Mesothelial cell of epicardium (in vitro differentiated cells): ENCODE results near the gene KCNB1. TPM values are rescaled to one million over a fixed set of nuclear protein-coding genes. Genes with fewer than 3 reads are reported as not detected.

Source experiments
- DNase-seq, 2 experiments: peaks; one replicate each; pipeline ENCODE4 v3.0.0; 2021; ENCODE audit warnings: low spot score in 2 of 2; ENCODE audit not compliant: unreplicated experiment in 2 of 2
- H3K27ac Mint-ChIP-seq: 2 replicates; pipeline ENCODE4 v1.8.0; 2021; ENCODE audit warnings: mixed read lengths
- H3K27me3 Mint-ChIP-seq: 2 replicates; pipeline ENCODE4 v1.8.0; 2021; ENCODE audit warnings: low read depth, mixed read lengths
- H3K36me3 Mint-ChIP-seq: 2 replicates; pipeline ENCODE4 v1.8.0; 2021; ENCODE audit warnings: mixed read lengths
- H3K4me1 Mint-ChIP-seq: 2 replicates; pipeline ENCODE4 v1.8.0; 2021; ENCODE audit warnings: mixed read lengths
- H3K4me3 Mint-ChIP-seq: 2 replicates; pipeline ENCODE4 v1.8.0; 2021; ENCODE audit warnings: mild to moderate bottlenecking, moderate library complexity, mixed read lengths
- H3K9me3 Mint-ChIP-seq: 2 replicates; pipeline ENCODE4 v1.8.0; 2021; ENCODE audit warnings: mixed read lengths
- total RNA-seq: library from RNA; stranded (reverse); gene quantifications from 3 replicates; pipeline ENCODE4 v1.2.1, GENCODE V29; 2021
- TF ChIP-seq, protein P1 (sequence below): fragments of 200-600 bp; sonication (generic); IDR thresholded peaks from one replicate; pipeline ENCODE4 v1.5.0; 2021; ENCODE audit warnings: antibody characterized with exemption; ENCODE audit not compliant: unreplicated experiment

KCNB1 gene
- total RNA-seq, 1 donor from 2014 or later: 0.51 TPM

DNA sequence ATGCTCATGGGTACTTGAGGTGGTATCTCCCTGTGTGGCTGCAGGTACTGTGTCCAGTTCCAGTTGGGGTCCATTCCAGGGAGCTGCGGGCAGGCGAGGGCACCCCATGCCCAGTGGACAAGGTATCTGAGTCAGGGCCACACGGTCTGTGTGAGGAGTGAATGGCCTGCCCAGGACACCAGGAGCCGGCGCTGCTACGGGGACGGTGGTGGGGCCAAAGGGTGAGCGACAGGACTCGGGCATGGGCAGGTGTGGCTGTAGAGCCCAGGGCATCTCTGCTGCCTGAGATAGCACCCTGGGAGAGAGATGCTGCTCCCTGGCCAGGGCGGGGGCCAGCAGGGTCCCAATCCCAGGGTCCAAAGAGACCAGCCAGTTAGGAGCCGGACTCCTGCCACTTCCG, 147.0 kb downstream of the KCNB1 start:
- Mint-ChIP-seq H3K27me3 (peaks cover 31% of the 10 kb centered on the region), H3K9me3 (no peaks in the 10 kb centered on the region), H3K4me1 (no peaks in the 10 kb centered on the region), H3K27ac (no peak overlapping the region), H3K4me3 (no peak overlapping the region), H3K36me3 (no peaks in the 10 kb centered on the region)
- TF ChIP-seq, protein P1, sequence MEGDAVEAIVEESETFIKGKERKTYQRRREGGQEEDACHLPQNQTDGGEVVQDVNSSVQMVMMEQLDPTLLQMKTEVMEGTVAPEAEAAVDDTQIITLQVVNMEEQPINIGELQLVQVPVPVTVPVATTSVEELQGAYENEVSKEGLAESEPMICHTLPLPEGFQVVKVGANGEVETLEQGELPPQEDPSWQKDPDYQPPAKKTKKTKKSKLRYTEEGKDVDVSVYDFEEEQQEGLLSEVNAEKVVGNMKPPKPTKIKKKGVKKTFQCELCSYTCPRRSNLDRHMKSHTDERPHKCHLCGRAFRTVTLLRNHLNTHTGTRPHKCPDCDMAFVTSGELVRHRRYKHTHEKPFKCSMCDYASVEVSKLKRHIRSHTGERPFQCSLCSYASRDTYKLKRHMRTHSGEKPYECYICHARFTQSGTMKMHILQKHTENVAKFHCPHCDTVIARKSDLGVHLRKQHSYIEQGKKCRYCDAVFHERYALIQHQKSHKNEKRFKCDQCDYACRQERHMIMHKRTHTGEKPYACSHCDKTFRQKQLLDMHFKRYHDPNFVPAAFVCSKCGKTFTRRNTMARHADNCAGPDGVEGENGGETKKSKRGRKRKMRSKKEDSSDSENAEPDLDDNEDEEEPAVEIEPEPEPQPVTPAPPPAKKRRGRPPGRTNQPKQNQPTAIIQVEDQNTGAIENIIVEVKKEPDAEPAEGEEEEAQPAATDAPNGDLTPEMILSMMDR: no peak
- no peak for DNase-seq

DNA sequence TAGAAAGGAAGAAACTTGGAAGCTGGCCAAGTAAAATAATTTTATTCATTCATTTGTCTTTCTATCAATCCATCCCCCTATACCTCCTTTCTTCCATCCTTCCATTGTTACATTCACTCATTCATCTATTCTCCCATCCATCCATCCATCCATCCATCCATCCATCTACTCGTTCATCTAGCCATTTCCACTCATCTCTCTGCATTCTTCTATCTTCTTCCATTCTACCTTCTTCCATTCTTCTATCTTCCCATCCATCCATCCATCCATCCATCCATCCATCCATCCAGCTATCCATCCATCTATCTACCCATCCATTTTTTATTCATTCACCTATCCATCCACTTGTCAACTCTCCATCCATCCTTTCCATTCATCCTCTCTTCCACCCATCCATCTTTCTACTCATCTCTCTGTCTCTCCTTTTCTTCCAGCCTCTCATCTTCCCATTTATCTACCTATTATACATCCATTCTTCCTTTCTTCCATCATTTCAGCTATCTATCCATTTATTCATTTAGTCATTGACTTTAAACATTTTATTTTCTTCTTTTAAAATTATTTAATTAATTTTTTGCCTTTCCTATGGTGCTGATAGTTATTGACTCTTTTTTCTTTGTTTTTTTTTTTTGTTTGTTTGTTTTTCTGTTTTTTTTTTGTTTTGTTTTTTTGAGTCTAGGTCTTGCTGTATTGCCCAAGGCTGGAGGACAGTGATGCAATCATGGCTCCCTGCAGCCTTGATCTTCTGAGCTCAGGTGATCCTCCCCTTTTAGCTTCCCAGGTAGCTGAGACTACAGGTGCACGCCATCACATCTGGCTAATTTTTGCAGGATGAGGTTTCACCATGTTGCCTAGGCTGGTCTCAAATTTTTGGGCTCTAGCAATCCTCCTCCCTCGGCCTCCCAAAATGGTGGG, 151.5 kb downstream of the KCNB1 start:
- Mint-ChIP-seq H3K4me3 (no peak overlapping the region), H3K36me3 (no peaks in the 10 kb centered on the region), H3K4me1 (no peaks in the 10 kb centered on the region), H3K27ac (no peak overlapping the region), H3K27me3 (peaks cover 57% of the 10 kb centered on the region), H3K9me3 (no peaks in the 10 kb centered on the region)
- DNase-seq: no peak
- TF ChIP-seq, protein P1: no peak

DNA sequence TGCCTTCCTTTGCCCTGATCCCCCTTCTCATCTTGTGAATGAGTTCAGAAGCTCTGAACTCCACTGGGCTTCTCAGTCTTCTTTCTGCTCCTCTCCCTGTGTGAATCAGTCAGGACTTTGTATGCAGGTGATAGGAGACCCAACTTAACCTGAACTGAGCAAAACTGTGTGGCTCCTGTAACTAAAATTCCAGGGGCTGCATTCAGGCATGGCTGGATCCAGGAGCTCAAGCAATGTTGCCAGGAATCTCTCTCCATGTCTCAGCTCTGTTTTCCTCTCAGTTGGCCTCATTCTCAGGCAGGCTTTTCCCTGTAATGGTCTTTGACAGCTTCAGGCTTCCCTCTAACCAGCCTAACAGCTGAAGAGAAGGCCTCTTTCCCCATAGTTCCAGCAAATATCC, 153.7 kb downstream of the KCNB1 start:
- Mint-ChIP-seq H3K27me3 (peaks cover 66% of the 10 kb centered on the region), H3K4me3 (no peak overlapping the region), H3K9me3 (no peaks in the 10 kb centered on the region), H3K36me3 (no peaks in the 10 kb centered on the region), H3K27ac (no peak overlapping the region), H3K4me1 (no peaks in the 10 kb centered on the region)
- no peak for DNase-seq
- TF ChIP-seq, protein P1: no peak

DNA sequence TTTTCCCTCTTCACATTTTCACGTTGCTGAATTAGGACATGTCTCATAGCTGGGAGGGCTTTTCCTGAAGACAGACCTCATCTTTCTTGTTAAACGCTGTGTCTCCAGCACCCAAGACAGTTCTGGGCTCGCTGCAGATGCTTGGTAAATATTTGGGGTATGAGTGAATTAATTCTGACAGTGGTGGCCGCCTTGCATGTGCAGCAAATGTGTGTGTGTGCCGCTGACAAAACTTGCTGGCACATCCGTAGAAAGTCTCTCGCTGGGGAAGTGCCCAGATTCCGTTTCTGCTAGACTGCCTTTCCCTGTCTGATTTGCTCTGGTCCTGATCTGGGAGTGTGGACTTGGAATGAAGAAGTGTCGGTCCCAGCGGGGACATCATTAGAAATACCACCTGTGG, 156.4 kb downstream of the KCNB1 start:
- no peak overlapping the region for H3K4me3 Mint-ChIP-seq
- H3K27me3 Mint-ChIP-seq: peaks cover 67% of the 10 kb centered on the region
- no peak for DNase-seq
- H3K9me3 Mint-ChIP-seq: no peaks in the 10 kb centered on the region
- H3K27ac Mint-ChIP-seq: no peak overlapping the region
- no peaks in the 10 kb centered on the region for H3K36me3 Mint-ChIP-seq
- TF ChIP-seq, protein P1: no peak
- no peaks in the 10 kb centered on the region for H3K4me1 Mint-ChIP-seq

DNA sequence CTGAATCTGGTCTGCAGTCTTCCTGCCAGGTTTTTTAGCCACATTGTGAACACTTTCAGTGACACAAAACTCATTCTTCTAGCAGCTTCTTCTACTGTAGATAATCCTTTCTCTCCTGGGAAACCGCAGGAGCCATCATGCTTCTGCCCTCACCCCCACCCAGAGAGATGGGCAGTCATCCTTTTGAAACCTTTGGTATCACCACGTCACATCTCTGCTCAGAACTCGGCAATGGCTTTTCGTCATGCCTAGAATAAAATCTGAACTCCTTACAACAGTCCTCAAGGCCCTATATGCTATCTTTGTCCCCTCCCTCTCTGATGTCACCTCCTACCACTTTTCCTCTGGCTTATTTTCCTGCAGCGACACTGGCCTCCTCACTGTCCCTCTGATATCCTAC, 158.2 kb downstream of the KCNB1 start:
- Mint-ChIP-seq H3K36me3 (no peaks in the 10 kb centered on the region), H3K9me3 (no peaks in the 10 kb centered on the region), H3K27me3 (peaks cover 71% of the 10 kb centered on the region), H3K4me1 (peaks cover under 1% of the 10 kb centered on the region), H3K27ac (no peak overlapping the region), H3K4me3 (no peak overlapping the region)
- DNase-seq: no peak
- TF ChIP-seq, protein P1: no peak
